Vagina (tissue), 2 donors: ENCODE data around the gene EFNB2. TPM values are rescaled to one million over a fixed set of nuclear protein-coding genes. Genes with fewer than 3 reads are reported as not detected.
A peak's percentile ranks its signal among the peaks of the same experiment; 100 is the strongest.

ENCODE experiments used
- DNase-seq, 2 donors: peaks; one replicate each; pipeline ENCODE4 v3.0.0-alpha.2; 2017; ENCODE audit errors: extremely low spot score in 2 of 2
- H3K27ac ChIP-seq: fragments of 200-600 bp; sonication (generic); one replicate; pipeline ENCODE4 v1.5.1; 2019
- H3K27me3 ChIP-seq: fragments of 200-600 bp; sonication (generic); one replicate; pipeline ENCODE4 v1.5.1; 2019
- H3K36me3 ChIP-seq, 2 donors: fragments of 200-600 bp; sonication (generic); one replicate each; pipeline ENCODE4 v1.5.1; 2017 to 2019
- H3K4me1 ChIP-seq: fragments of 200-600 bp; sonication (generic); one replicate; pipeline ENCODE4 v1.5.1; 2019
- H3K4me3 ChIP-seq, 2 donors: fragments of 200-600 bp; sonication (generic); 1 replicate in 1 of 2; 2 replicates in 1 of 2; pipeline ENCODE4 v1.5.1; 2016 to 2019
- H3K9me3 ChIP-seq: fragments of 200-600 bp; sonication (generic); one replicate; pipeline ENCODE4 v1.5.1; 2019
- POLR2A ChIP-seq, 2 donors: fragments of 450-650 bp; IDR thresholded peaks; one replicate each; pipeline ENCODE4 v1.6.1; 2017; ENCODE audit warnings: antibody characterized with exemption in 2 of 2, mild to moderate bottlenecking in 2 of 2, moderate library complexity in 2 of 2
- POLR2AphosphoS5 ChIP-seq, 2 donors: sonication (generic); formaldehyde crosslinking; IDR thresholded peaks; one replicate each; pipeline ENCODE4 v1.9.0; 2017; ENCODE audit warnings: antibody characterized with exemption in 2 of 2, mild to moderate bottlenecking in 2 of 2, low read depth in 1 of 2; ENCODE audit not compliant: insufficient read depth in 1 of 2
- intact Hi-C: fragments of 100-400 bp; cut with DNase I; formaldehyde crosslinking; loops from one replicate; pipeline ENCODE4 v1.15.1; 2023
- total RNA-seq: library from RNA; depleted of rRNA; stranded (reverse); fragments of >200 nt; gene quantifications from one replicate; pipeline ENCODE4 v1.2.3, GENCODE V29; 2016
- TF ChIP-seq, protein P1 (sequence below), 3 experiments: fragments of 450-650 bp in 2 of 3; fragments of 200-600 bp in 1 of 3; sonication (generic) in 1 of 3; IDR thresholded peaks; one replicate each; pipeline ENCODE4 v1.5.1; 2017 to 2019; ENCODE audit warnings: antibody characterized with exemption in 3 of 3, mild to moderate bottlenecking in 2 of 3, moderate library complexity in 2 of 3

The EFNB2 gene
- total RNA-seq, 1 donor from 2014 or later: 17.9 TPM

DNA sequence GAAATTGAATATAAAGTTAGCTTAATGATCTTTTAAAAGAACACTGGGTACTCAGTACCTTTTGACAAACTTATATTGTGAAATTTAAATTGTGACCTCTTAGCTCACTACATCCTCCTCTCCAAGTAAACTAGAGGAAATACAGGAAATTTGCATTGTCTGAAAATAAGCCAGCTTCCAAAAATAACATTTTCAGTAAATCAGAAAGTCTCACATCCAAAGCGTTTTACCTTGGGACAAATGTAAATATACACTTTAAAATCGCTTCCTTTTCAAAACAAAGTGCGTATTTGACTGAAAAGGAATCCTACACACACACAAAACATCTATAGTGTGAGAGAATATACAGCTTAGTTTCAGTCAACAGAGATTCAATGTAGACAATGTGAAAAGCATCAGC lies 2.1 kb upstream of the EFNB2 start:
- TF ChIP-seq, protein P1, sequence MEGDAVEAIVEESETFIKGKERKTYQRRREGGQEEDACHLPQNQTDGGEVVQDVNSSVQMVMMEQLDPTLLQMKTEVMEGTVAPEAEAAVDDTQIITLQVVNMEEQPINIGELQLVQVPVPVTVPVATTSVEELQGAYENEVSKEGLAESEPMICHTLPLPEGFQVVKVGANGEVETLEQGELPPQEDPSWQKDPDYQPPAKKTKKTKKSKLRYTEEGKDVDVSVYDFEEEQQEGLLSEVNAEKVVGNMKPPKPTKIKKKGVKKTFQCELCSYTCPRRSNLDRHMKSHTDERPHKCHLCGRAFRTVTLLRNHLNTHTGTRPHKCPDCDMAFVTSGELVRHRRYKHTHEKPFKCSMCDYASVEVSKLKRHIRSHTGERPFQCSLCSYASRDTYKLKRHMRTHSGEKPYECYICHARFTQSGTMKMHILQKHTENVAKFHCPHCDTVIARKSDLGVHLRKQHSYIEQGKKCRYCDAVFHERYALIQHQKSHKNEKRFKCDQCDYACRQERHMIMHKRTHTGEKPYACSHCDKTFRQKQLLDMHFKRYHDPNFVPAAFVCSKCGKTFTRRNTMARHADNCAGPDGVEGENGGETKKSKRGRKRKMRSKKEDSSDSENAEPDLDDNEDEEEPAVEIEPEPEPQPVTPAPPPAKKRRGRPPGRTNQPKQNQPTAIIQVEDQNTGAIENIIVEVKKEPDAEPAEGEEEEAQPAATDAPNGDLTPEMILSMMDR (IDR thresholded peaks at IDR 0.05): no peak
- TF ChIP-seq POLR2A (IDR thresholded peaks at IDR 0.05): no peak
- TF ChIP-seq POLR2AphosphoS5 (IDR thresholded peaks at IDR 0.05; ENCODE audit: insufficient read depth in 1 of 2, low read depth in 1 of 2): no peak
- DNase-seq: no peak
- no peaks in the 10 kb centered on the region for H3K9me3 ChIP-seq
- no peak overlapping the region for H3K4me3 ChIP-seq
- H3K4me1 ChIP-seq: peaks cover 12% of the 10 kb centered on the region
- peaks cover 0 to 22% of the 10 kb centered on the region in 2 donors for H3K36me3 ChIP-seq
- H3K27ac ChIP-seq: no peak overlapping the region
- intact Hi-C loops: loop anchor here (10.0 kb wide), 1 partner anchor 377 kb away; no protein-coding TSS in a partner anchor
- no peaks in the 10 kb centered on the region for H3K27me3 ChIP-seq

DNA sequence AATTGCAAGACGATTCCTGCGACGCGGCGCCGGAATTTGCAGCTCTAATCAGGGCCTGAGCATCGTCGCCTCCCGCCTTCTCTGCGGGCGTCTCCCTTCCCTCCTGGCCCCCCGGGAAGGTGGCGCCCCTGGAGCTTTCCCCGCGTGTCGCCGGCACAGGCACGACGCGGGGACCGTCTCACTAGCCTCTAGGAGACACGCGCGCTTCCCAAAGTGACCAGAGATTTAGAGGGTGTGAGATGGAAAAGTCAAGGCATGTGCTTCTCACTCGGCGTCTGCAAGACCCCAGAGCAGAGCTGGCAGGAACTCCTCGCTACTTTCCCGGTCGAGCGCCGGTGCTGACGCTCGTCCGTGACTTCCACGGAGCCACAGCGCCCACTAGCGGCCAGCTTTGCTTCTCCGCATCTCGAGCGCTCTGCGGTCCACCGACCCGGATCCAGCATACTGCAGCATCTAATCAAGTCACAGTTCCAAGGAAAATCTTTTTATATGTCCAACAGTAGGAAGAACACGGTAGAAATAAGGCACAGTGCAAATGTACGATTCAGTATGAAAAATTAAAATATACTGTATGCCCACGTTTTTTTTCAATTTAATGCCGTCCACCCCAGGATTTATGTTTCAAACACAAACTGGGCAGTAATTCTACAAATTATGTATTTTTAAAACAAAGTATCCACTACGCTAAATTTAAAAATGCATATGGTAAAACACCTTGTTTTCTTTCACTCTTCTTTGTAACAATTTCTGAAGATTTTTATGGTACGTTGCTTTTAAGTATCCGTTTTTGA lies 977 bp upstream of the EFNB2 start:
- H3K36me3 ChIP-seq: peaks cover 0 to 18% of the 10 kb centered on the region in 2 donors
- peak overlapping the region; percentile 74 to 83 for H3K4me3 ChIP-seq
- peaks cover 23% of the 10 kb centered on the region for H3K4me1 ChIP-seq
- peak overlapping the region; percentile 95 for H3K27ac ChIP-seq
- no peaks in the 10 kb centered on the region for H3K9me3 ChIP-seq
- intact Hi-C loops: loop anchor here (10.0 kb wide), 1 partner anchor 378 kb away; no protein-coding TSS in a partner anchor
- DNase-seq: no peak
- TF ChIP-seq POLR2A (IDR thresholded peaks at IDR 0.05) (no peak), POLR2AphosphoS5 (IDR thresholded peaks at IDR 0.05; ENCODE audit: insufficient read depth in 1 of 2, low read depth in 1 of 2) (peak; percentile 43 to 55)
- TF ChIP-seq, protein P1 (IDR thresholded peaks at IDR 0.05): peak; percentile 86 to 88 (median 86)
- H3K27me3 ChIP-seq: no peaks in the 10 kb centered on the region

DNA sequence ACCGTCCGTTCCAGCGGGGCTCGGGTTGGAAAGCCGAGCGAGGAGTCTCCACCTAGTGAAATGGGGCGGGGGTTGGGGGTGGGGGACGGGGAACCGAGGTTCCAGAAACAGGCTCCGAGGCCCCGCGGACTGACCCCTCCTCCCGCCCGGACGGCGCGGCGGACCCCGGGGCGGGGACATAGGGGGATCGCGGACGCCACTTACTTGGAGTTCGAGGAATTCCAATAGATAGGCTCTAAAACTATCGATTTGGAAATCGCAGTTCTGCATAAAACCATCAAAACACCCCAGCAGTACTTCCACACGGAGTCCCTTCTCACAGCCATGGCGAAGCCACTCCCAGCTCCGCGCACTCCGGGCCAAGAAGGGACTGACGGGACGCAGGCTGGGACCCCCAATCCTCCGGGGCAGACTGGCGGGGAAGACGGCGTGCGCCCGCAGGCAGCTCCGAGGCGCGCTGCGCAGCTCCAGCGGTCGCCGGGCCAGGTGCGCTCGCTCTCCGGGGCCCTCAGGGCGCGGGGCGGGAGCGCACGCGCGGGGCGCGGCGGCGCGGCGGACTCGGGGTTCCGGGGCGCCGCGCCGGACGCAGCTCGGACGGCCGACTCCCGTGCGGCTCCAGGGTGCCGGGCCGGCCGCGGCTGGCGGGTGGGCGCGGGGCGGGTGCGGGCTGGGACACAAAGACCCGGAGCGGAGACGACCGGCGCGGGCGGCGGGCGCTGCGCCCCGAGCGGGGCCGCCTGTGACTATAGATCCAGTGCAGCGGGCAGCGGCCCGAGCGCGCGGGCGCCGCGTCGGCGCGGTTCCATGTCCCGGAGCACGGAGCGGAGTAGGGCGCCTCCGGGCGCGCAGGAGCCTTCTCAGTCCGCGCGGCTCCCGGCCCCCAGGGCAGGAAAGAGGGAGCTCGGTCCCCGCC lies 567 bp downstream of the EFNB2 start:
- no peak for DNase-seq
- Histone ChIP-seq H3K27me3 (no peaks in the 10 kb centered on the region), H3K4me3 (peak overlapping the region; percentile 74 to 83), H3K9me3 (no peaks in the 10 kb centered on the region), H3K27ac (peak overlapping the region; percentile 95), H3K36me3 (peaks cover 0 to 2% of the 10 kb centered on the region in 2 donors), H3K4me1 (peaks cover 32% of the 10 kb centered on the region)
- TF ChIP-seq POLR2AphosphoS5 (IDR thresholded peaks at IDR 0.05; ENCODE audit: insufficient read depth in 1 of 2, low read depth in 1 of 2): no peak
- TF ChIP-seq POLR2A (IDR thresholded peaks at IDR 0.05): no peak
- TF ChIP-seq, protein P1 (IDR thresholded peaks at IDR 0.05): no peak
- intact Hi-C loops: loop anchor here (10.0 kb wide), 1 partner anchor 380 kb away; no protein-coding TSS in a partner anchor

DNA sequence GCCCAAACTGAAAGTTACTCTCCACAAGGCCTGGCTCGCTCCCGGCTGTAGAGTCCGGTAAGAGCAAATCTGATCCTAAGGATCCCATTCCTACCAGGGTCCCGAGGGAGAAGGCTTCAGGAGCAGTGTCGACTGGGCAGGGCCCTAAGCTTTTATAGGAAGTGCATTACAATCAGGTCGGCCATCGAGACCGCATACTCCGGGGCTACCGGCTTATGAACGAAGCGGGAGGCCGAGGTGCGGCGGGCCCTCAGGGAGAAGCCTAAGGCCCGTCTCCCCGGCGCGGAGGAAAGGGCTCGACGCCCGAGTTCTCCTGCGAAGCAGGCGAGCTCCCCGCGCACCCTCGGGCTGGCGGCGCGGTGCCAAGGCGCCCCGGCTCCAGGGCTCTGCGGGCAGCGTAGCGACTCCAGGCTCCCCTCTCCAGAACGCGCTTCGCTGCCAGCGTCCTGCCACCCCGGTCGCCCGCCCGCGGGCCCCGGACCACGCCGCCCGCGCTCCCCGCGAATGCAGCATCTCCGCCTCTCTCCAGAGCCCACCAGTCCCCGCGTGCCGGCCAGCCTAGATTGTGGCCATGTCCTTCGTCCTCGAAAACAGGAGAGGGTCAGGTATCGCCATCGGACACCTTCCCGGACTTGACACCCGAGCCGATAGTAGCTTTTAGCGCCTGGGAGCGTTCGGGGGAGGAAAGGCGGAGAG lies 1.4 kb downstream of the EFNB2 start:
- Histone ChIP-seq H3K36me3 (no peaks in the 10 kb centered on the region), H3K27ac (peak overlapping the region; percentile 95), H3K9me3 (no peaks in the 10 kb centered on the region), H3K27me3 (no peaks in the 10 kb centered on the region), H3K4me1 (peaks cover 40% of the 10 kb centered on the region), H3K4me3 (peak overlapping the region; percentile 74 to 83)
- TF ChIP-seq POLR2AphosphoS5 (IDR thresholded peaks at IDR 0.05; ENCODE audit: insufficient read depth in 1 of 2, low read depth in 1 of 2): peak in 1 of 2 donors; percentile 63
- TF ChIP-seq POLR2A (IDR thresholded peaks at IDR 0.05): no peak
- intact Hi-C loops: loop anchor here (10.0 kb wide), 1 partner anchor 381 kb away; no protein-coding TSS in a partner anchor
- no peak for DNase-seq
